Measurements from ENCODE around the gene PDE9A. TPM values are rescaled to one million over a fixed set of nuclear protein-coding genes. Genes with fewer than 3 reads are reported as not detected.

PDE9A gene
- total and polyA plus RNA-seq, 2 donors (not counting 3 experiments of a cell fraction or from before 2014, with no cell fraction given), result 0.28 to 2.2 TPM

DNA sequence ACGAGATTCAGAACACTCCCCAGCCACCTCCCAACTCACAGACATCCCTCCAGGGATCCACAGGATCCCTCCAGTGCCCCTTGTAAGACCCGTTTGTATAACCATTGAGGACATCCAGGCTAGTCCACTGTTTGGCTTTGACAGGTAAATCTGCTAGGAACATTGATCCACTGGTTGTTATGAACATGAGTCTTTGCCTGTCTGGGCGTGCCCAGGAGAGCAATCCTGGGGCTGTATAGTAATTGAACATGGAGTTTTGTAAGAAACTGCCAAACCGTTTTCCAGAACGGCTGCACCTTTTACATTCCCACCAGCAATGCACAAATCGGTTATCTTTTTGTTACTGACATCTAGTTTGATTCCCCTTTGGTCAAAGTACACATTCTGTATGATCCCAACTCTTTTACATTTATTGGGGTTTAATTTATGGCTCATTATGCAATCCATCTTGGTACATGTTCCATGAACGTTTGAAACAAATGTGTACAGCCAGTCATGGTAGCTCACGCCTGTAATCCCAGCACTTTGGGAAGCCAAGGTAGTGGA is 137.2 kb downstream of the PDE9A start:
- TF ChIP-seq MAX (IDR thresholded peaks at IDR 0.05; ENCODE audit: insufficient read depth, insufficient read length), result no peak
- no peak for TF ChIP-seq FOS (IDR thresholded peaks at IDR 0.05; ENCODE audit: borderline replicate concordance, insufficient read depth, low read length)
- TF ChIP-seq JUN (IDR thresholded peaks at IDR 0.05; ENCODE audit: borderline replicate concordance, insufficient read depth, insufficient read length, low read depth), result no peak
- no peak for TF ChIP-seq MYC (IDR thresholded peaks at IDR 0.05; ENCODE audit: low read depth, low read length)
- ChIA-PET POLR2A (no interaction called here), CTCF (no interaction called here)
- Histone ChIP-seq H3K27ac (ENCODE audit: insufficient read depth, low read depth, low read length) (no peak overlapping the region), H3K27me3 (ENCODE audit: control insufficient read depth in 2 of 2, insufficient read depth in 2 of 2, low read length in 2 of 2) (peaks cover 2 to 3% of the 10 kb centered on the region in 2 experiments), H3K36me3 (ENCODE audit: control insufficient read depth in 2 of 2, extremely low read depth in 1 of 2, insufficient read depth in 2 of 2, low read length in 2 of 2) (no peaks in the 10 kb centered on the region), H4K20me1 (replicated peaks; ENCODE audit: control insufficient read depth, extremely low read depth, insufficient read depth, low read length) (no peaks in the 10 kb centered on the region), H3K4me1 (ENCODE audit: control insufficient read depth, extremely low read depth, insufficient read depth, low read length) (no peaks in the 10 kb centered on the region), H3K9me1 (replicated peaks; ENCODE audit: control insufficient read depth, extremely low read depth, insufficient read depth, low read length) (no peaks in the 10 kb centered on the region), H2AFZ (ENCODE audit: low read depth, low read length) (no peak overlapping the region), H3K79me2 (ENCODE audit: control insufficient read depth, insufficient read depth, low read length) (no peaks in the 10 kb centered on the region), H3K9me3 (replicated peaks; ENCODE audit: control insufficient read depth, insufficient read depth, low read length) (no peaks in the 10 kb centered on the region), H3K9ac (replicated peaks; ENCODE audit: extremely low read depth, insufficient read depth, low read length) (no peak overlapping the region), H3K4me2 (ENCODE audit: insufficient read depth, low read length) (no peak overlapping the region), H3K4me3 (replicated peaks in 1 of 3; ENCODE audit: insufficient read depth in 1 of 3, low read depth in 1 of 3, low read length in 3 of 3) (no peak overlapping the region)
- dilution Hi-C loops (cut with MboI; ENCODE audit: extremely low pct_ligation_motif_present, low sequenced_read_pairs) (no loop called here), intact Hi-C loops (cut with micrococcal nuclease) (no loop called here)
- FAIRE-seq, result no peak
- no peak for DNase-seq (ENCODE audit: low read depth, low spot score)
- no TSS peak for BruUV-seq (replicated peaks)

DNA sequence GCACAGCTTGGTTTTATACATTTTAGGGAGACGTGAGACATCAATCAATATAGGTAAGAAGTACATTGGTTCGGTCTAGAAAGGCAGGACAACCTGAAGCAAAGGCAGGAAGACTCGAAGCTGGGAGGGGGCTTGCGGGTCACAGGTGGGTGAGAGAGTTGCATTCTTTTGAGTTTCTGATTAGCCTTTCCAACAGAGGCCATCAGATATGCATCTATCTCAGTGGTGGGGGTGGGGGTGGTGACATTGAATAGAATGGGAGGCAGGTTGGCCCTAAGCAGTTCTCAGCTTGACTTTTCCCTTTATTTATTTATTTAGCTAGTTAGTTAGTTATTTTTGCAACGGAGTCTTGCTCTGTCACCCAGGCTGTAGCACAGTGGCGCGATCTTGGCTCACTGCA is 140.4 kb downstream of the PDE9A start:
- Histone ChIP-seq H3K4me2 (ENCODE audit: insufficient read depth, low read length) (no peak overlapping the region), H2AFZ (ENCODE audit: low read depth, low read length) (no peak overlapping the region), H3K9me1 (replicated peaks; ENCODE audit: control insufficient read depth, extremely low read depth, insufficient read depth, low read length) (no peaks in the 10 kb centered on the region), H3K27ac (ENCODE audit: insufficient read depth, low read depth, low read length) (no peak overlapping the region), H3K79me2 (ENCODE audit: control insufficient read depth, insufficient read depth, low read length) (no peaks in the 10 kb centered on the region), H3K9me3 (replicated peaks; ENCODE audit: control insufficient read depth, insufficient read depth, low read length) (no peaks in the 10 kb centered on the region), H4K20me1 (replicated peaks; ENCODE audit: control insufficient read depth, extremely low read depth, insufficient read depth, low read length) (no peaks in the 10 kb centered on the region), H3K27me3 (ENCODE audit: control insufficient read depth in 2 of 2, insufficient read depth in 2 of 2, low read length in 2 of 2) (peaks cover 4 to 7% of the 10 kb centered on the region in 2 experiments), H3K9ac (replicated peaks; ENCODE audit: extremely low read depth, insufficient read depth, low read length) (no peak overlapping the region), H3K4me3 (replicated peaks in 1 of 3; ENCODE audit: insufficient read depth in 1 of 3, low read depth in 1 of 3, low read length in 3 of 3) (no peak overlapping the region), H3K4me1 (ENCODE audit: control insufficient read depth, extremely low read depth, insufficient read depth, low read length) (no peaks in the 10 kb centered on the region), H3K36me3 (ENCODE audit: control insufficient read depth in 2 of 2, extremely low read depth in 1 of 2, insufficient read depth in 2 of 2, low read length in 2 of 2) (no peaks in the 10 kb centered on the region)
- TF ChIP-seq, protein P1, sequence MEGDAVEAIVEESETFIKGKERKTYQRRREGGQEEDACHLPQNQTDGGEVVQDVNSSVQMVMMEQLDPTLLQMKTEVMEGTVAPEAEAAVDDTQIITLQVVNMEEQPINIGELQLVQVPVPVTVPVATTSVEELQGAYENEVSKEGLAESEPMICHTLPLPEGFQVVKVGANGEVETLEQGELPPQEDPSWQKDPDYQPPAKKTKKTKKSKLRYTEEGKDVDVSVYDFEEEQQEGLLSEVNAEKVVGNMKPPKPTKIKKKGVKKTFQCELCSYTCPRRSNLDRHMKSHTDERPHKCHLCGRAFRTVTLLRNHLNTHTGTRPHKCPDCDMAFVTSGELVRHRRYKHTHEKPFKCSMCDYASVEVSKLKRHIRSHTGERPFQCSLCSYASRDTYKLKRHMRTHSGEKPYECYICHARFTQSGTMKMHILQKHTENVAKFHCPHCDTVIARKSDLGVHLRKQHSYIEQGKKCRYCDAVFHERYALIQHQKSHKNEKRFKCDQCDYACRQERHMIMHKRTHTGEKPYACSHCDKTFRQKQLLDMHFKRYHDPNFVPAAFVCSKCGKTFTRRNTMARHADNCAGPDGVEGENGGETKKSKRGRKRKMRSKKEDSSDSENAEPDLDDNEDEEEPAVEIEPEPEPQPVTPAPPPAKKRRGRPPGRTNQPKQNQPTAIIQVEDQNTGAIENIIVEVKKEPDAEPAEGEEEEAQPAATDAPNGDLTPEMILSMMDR (IDR thresholded peaks at IDR 0.05; ENCODE audit: extremely low read depth in 1 of 2, insufficient read depth in 1 of 2, low read depth in 1 of 2, low read length in 2 of 2), result no peak
- TF ChIP-seq EZH2 (IDR thresholded peaks at IDR 0.05; ENCODE audit: borderline replicate concordance, low read depth, low read length, severe bottlenecking), result no peak
- no peak for TF ChIP-seq MYC (IDR thresholded peaks at IDR 0.05; ENCODE audit: low read depth, low read length)
- no peak for TF ChIP-seq GATA2 (IDR thresholded peaks at IDR 0.05; ENCODE audit: insufficient read depth, insufficient read length, low read depth, low read length)
- TF ChIP-seq POLR2AphosphoS5 (IDR thresholded peaks at IDR 0.05; ENCODE audit: insufficient read depth, low read depth, low read length), result no peak
- no peak for TF ChIP-seq POLR2A (IDR thresholded peaks at IDR 0.05; ENCODE audit: low read depth, low read length)
- TF ChIP-seq FOS (IDR thresholded peaks at IDR 0.05; ENCODE audit: borderline replicate concordance, insufficient read depth, low read length), result no peak
- no peak for TF ChIP-seq JUN (IDR thresholded peaks at IDR 0.05; ENCODE audit: borderline replicate concordance, insufficient read depth, insufficient read length, low read depth)
- DNase-seq (ENCODE audit: low read depth, low spot score) (no peak), FAIRE-seq (no peak)
- no TSS peak for BruUV-seq (replicated peaks)
- CTCF ChIA-PET, result no interaction called here
- POLR2A ChIA-PET, result no interaction called here
- intact Hi-C loops (cut with micrococcal nuclease) (no loop called here), dilution Hi-C loops (cut with MboI; ENCODE audit: extremely low pct_ligation_motif_present, low sequenced_read_pairs) (no loop called here)
